ENCODE results near the gene KNSTRN. TPM values are rescaled to one million over a fixed set of nuclear protein-coding genes. Genes with fewer than 3 reads are reported as not detected.

KNSTRN gene
- polyA plus RNA-seq, 3 donors from 2014 or later, result 2.7 to 5.6 (median 2.8) TPM

DNA sequence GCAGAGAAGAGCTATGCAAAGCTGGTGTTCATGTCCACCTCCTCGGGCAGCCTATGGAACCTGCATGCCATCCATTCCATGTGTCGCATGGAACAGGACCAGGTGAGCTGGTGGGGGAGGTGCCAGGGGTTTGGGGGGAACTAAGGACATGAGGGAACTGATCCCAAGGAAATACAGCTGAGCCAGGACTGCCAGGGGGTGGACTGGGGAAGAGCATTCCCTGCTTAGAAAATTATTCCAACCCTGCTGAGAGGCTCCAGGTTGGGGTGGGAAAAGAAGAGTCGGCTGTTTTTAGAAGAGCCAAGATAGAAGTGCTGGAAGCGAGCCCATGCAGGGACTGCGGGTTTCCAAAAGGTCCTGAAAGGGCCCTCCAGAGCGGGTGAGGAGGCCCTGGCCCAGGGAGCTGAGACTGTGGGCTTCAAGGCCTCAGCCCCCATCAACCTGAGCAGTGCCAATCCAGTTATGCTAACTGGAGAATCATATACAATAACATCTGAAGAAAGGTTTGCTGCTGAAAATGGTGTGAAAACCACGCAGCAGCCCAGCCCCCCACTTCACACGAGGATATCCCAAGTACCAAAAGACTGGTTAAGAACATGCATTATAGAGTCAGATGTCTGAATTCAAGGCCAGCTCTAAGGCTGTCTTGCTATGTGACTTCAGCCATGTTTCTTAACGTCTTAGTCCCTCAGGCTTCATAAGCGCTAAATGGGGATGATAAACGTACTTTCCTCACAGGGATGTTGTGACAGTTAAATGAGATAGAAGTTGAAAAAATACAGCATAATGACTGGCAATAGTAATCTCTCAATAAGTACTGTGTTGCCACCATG, 16.7 kb upstream of the KNSTRN start:
- Mint-ChIP-seq H3K27ac (peak overlapping the region in 3 of 6 donors; percentile 7 to 40 (median 37)), H3K4me1 (peaks cover 32 to 40% of the 10 kb centered on the region in 2 donors), H3K4me3 (peak overlapping the region in 4 of 5 donors; percentile 49 to 67 (median 52)), H3K9me3 (no peaks in the 10 kb centered on the region), H3K36me3 (peaks cover 0 to 6% (median 4%) of the 10 kb centered on the region in 3 donors), H3K27me3 (ENCODE audit: low read depth in 3 of 3) (peaks cover 3 to 6% (median 6%) of the 10 kb centered on the region in 3 donors)
- no peak for DNase-seq

DNA sequence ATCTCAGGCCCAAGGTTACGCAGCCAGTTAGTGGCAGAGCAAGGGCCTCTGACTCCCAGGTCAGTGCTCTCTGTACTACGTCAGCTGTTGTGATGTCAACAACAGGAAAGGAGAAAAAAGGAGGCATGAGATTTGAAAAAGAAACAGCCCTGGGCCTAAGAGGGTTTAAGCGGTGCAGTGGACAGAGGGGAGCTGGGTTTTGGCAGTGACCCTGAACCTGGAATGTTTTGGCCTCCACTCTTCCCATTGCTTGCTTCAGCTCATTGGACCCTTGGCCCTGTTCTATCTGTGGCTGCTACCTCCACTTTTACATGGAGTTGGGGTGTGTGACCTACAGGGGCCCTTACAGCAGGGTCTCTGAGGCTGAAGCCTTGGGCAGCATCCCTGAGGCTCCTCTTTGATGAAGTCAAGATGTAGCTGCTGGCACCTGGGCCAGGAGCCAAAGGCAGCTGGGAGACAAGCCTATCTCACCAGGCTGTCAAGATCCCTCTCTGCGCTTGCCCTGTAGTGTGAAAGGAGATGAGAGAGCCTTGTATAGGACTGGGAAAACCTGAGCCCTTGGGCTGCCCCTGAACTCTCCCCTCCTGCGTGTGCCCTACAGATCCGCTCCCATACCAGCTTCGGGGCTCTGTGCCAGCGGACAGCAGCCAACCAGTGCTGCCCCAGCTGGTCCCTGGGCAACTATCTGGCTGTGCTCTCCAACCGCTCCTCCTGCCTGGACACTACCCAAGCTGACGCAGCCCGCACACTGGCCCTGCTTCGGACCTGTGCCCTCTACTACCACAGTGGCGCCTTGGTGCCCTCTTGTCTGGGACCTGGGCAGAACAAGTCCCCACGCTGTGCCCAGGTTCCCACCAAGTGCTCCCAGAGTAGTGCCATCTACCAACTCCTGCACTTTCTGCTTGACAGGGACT, 15.8 kb upstream of the KNSTRN start:
- peaks cover 3 to 6% (median 6%) of the 10 kb centered on the region in 3 donors for H3K27me3 Mint-ChIP-seq (ENCODE audit: low read depth in 3 of 3)
- H3K27ac Mint-ChIP-seq, result peak overlapping the region; percentile 87 to 94 (median 90)
- peak overlapping the region; percentile 82 to 87 (median 84) for H3K4me3 Mint-ChIP-seq
- no peaks in the 10 kb centered on the region for H3K9me3 Mint-ChIP-seq
- peaks cover 32 to 40% of the 10 kb centered on the region in 2 donors for H3K4me1 Mint-ChIP-seq
- H3K36me3 Mint-ChIP-seq, result peaks cover 0 to 6% (median 4%) of the 10 kb centered on the region in 3 donors
- DNase-seq, result no peak

DNA sequence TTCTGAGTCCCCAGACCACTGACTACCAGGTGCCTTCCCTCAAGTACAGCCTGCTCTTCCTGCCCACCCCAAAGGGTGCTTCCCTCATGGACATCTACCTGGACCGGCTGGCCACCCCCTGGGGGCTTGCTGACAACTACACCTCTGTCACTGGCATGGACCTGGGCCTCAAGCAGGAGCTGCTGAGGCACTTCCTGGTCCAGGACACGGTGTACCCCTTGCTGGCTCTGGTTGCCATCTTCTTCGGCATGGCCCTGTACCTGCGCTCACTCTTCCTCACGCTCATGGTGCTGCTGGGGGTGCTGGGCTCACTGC, 15.2 kb upstream of the KNSTRN start:
- DNase-seq, result no peak
- Mint-ChIP-seq H3K36me3 (peaks cover 0 to 4% (median 4%) of the 10 kb centered on the region in 3 donors), H3K4me1 (peaks cover 32 to 39% of the 10 kb centered on the region in 2 donors), H3K9me3 (no peaks in the 10 kb centered on the region), H3K4me3 (peak overlapping the region; percentile 82 to 87 (median 84)), H3K27me3 (ENCODE audit: low read depth in 3 of 3) (peaks cover 3 to 6% (median 6%) of the 10 kb centered on the region in 3 donors), H3K27ac (peak overlapping the region; percentile 87 to 94 (median 90))

DNA sequence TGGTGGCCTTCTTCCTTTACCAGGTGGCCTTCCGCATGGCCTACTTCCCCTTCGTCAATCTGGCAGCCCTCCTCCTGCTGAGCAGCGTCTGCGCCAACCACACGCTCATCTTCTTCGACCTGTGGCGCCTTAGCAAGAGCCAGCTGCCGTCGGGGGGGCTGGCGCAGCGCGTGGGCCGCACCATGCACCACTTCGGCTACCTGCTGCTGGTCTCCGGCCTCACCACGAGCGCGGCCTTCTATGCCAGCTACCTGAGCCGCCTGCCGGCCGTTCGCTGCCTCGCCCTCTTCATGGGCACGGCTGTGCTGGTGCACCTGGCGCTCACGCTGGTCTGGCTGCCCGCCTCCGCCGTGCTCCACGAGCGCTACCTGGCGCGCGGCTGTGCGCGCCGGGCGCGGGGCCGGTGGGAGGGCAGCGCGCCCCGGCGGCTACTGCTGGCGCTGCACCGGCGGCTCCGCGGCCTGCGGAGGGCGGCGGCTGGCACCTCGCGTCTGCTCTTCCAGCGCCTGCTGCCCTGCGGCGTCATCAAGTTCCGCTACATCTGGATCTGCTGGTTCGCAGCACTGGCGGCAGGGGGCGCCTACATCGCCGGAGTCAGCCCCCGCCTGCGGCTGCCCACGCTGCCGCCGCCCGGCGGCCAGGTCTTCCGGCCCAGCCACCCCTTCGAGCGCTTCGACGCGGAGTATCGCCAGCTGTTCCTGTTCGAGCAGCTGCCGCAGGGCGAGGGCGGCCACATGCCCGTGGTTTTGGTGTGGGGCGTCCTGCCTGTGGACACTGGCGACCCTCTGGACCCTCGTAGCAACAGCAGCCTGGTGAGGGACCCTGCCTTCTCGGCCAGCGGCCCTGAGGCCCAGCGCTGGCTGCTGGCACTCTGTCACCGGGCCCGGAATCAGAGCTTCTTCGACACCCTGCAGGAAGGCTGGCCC, 14.6 kb upstream of the KNSTRN start:
- peaks cover 32 to 34% of the 10 kb centered on the region in 2 donors for H3K4me1 Mint-ChIP-seq
- peak; percentile 92 to 94 (median 94) for DNase-seq
- peak overlapping the region; percentile 82 to 87 (median 84) for H3K4me3 Mint-ChIP-seq
- peak overlapping the region; percentile 87 to 94 (median 90) for H3K27ac Mint-ChIP-seq
- no peaks in the 10 kb centered on the region for H3K9me3 Mint-ChIP-seq
- peaks cover 3 to 6% (median 6%) of the 10 kb centered on the region in 3 donors for H3K27me3 Mint-ChIP-seq (ENCODE audit: low read depth in 3 of 3)
- no peaks in the 10 kb centered on the region for H3K36me3 Mint-ChIP-seq

DNA sequence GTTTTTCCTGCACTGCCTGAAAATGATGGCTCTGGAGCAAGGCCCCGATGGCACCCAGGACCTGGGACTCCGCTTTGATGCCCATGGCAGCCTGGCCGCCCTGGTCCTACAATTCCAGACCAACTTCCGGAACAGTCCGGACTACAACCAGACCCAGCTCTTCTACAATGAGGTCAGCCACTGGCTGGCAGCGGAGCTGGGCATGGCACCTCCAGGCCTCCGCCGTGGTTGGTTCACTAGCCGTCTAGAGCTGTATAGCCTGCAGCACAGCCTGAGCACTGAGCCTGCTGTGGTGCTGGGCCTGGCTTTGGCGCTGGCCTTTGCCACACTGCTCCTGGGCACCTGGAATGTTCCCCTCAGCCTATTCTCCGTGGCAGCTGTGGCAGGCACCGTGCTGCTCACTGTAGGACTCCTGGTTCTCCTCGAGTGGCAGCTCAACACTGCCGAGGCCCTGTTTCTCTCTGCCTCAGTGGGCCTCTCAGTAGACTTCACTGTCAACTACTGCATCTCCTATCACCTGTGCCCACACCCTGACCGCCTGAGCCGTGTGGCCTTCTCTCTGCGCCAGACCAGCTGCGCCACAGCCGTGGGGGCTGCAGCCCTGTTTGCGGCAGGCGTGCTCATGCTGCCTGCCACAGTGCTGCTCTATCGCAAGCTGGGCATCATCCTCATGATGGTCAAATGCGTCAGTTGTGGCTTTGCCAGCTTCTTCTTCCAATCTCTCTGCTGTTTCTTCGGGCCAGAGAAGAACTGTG, 13.6 kb upstream of the KNSTRN start:
- Mint-ChIP-seq H3K36me3 (no peaks in the 10 kb centered on the region), H3K27ac (peak overlapping the region; percentile 72 to 95 (median 86)), H3K9me3 (no peaks in the 10 kb centered on the region), H3K4me3 (peak overlapping the region in 4 of 5 donors; percentile 54 to 76 (median 66)), H3K27me3 (ENCODE audit: low read depth in 3 of 3) (peaks cover 3 to 6% (median 6%) of the 10 kb centered on the region in 3 donors), H3K4me1 (peaks cover 32 to 34% of the 10 kb centered on the region in 2 donors)
- DNase-seq, result no peak

DNA sequence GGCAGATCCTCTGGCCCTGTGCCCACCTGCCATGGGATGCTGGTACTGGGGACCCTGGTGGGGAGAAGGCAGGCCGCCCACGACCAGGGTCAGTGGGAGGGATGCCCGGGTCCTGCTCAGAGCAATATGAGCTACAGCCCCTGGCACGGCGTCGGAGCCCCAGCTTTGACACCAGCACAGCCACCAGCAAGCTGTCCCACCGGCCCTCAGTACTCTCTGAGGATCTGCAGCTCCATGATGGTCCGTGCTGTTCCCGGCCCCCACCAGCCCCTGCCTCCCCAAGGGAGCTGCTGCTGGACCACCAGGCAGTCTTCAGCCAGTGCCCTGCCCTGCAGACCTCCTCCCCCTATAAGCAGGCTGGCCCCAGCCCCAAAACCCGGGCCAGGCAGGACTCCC, 13.0 kb upstream of the KNSTRN start:
- Mint-ChIP-seq H3K27me3 (ENCODE audit: low read depth in 3 of 3) (peaks cover 3 to 6% (median 6%) of the 10 kb centered on the region in 3 donors), H3K9me3 (no peaks in the 10 kb centered on the region), H3K4me3 (peak overlapping the region in 2 of 5 donors; percentile 54 to 76), H3K36me3 (no peaks in the 10 kb centered on the region), H3K4me1 (peaks cover 32 to 34% of the 10 kb centered on the region in 2 donors), H3K27ac (peak overlapping the region; percentile 72 to 95 (median 86))
- no peak for DNase-seq

DNA sequence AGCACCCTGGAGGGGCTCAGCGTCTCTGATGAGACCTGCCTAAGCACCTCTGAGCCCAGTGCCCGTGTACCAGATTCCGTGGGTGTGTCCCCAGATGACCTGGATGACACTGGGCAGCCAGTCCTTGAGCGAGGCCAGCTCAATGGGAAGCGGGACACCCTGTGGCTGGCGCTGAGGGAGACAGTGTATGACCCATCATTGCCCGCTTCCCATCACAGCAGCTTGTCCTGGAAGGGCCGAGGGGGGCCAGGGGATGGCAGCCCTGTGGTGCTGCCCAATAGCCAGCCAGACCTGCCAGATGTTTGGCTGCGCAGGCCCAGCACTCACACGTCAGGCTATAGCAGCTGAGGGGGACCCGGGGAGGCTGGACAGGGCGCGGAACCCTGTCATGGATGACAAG, 12.6 kb upstream of the KNSTRN start:
- no peaks in the 10 kb centered on the region for H3K36me3 Mint-ChIP-seq
- H3K4me1 Mint-ChIP-seq, result peaks cover 32 to 34% of the 10 kb centered on the region in 2 donors
- H3K4me3 Mint-ChIP-seq, result no peak overlapping the region
- H3K27ac Mint-ChIP-seq, result no peak overlapping the region
- no peaks in the 10 kb centered on the region for H3K9me3 Mint-ChIP-seq
- DNase-seq, result no peak
- H3K27me3 Mint-ChIP-seq (ENCODE audit: low read depth in 3 of 3), result peaks cover 3 to 6% (median 6%) of the 10 kb centered on the region in 3 donors

DNA sequence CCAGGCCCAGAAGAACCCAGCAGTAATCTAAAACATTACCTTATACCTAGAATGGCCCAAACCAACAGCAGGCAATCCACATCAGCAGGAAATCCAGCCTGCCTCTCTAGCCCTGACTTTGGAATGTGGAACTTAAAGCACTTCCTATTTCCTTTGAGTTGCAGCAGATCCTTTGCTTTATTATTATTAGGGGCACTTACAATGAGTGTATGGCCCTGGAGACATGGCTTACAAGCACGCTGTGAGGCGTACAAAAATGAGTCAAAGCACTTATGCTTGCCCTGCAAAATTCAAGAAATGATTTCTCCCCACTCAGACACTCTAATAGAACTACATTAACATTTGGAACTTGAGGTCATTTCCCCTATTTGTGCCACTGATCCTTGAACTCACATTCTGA, 9.5 kb upstream of the KNSTRN start:
- no peak for DNase-seq
- no peaks in the 10 kb centered on the region for H3K9me3 Mint-ChIP-seq
- no peak overlapping the region for H3K4me3 Mint-ChIP-seq
- no peak overlapping the region for H3K27ac Mint-ChIP-seq
- peaks cover 0 to 5% (median 2%) of the 10 kb centered on the region in 3 donors for H3K27me3 Mint-ChIP-seq (ENCODE audit: low read depth in 3 of 3)
- H3K4me1 Mint-ChIP-seq, result peaks cover 4 to 5% of the 10 kb centered on the region in 2 donors
- no peaks in the 10 kb centered on the region for H3K36me3 Mint-ChIP-seq

DNA sequence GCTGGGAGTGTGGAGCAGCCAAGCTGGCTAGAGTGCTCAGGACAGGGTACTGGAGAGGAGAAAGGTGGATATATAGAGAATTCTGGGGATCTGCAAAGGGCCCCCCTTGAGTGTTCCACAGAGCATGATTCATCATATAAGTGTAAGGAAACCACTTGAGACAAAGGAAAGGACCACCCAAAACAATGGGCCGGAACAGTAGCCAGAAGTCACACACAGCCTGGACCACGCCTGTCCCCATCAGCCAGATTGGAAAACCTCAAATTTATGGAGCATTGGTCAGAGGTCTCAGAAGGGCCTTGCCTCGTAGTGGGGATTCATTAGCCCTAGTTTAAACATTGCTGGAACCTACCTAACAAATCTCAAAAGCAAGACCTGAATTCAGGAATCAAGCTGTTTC, 4.9 kb upstream of the KNSTRN start:
- H3K4me1 Mint-ChIP-seq, result peaks cover 2 to 3% of the 10 kb centered on the region in 2 donors
- peaks cover 0 to 5% (median 0%) of the 10 kb centered on the region in 3 donors for H3K27me3 Mint-ChIP-seq (ENCODE audit: low read depth in 3 of 3)
- H3K4me3 Mint-ChIP-seq, result no peak overlapping the region
- no peaks in the 10 kb centered on the region for H3K9me3 Mint-ChIP-seq
- no peak for DNase-seq
- H3K27ac Mint-ChIP-seq, result no peak overlapping the region
- H3K36me3 Mint-ChIP-seq, result no peaks in the 10 kb centered on the region

DNA sequence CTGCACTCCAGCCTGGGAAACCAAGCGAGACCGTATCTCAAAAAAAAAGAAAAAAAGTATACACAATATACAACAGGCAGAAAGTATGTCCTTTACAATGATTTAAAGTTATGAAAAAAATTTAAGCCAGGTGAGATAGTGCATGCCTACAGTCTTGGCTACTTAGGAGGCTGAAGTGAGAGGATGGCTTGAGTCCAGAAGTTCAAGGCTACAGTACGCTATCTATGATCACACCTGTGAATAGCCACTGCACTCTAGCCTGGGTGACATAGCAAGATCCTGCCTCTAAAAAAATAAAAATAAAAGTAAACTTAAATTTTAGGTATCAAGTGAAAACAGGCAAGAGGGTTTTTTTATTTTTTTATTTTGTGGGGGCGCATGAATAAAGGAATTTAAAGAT, 3.1 kb upstream of the KNSTRN start:
- no peak for DNase-seq
- Mint-ChIP-seq H3K4me3 (no peak overlapping the region), H3K9me3 (no peaks in the 10 kb centered on the region), H3K27ac (no peak overlapping the region), H3K4me1 (peaks cover 13 to 20% of the 10 kb centered on the region in 2 donors), H3K36me3 (no peaks in the 10 kb centered on the region), H3K27me3 (ENCODE audit: low read depth in 3 of 3) (peaks cover 0 to 5% (median 0%) of the 10 kb centered on the region in 3 donors)

DNA sequence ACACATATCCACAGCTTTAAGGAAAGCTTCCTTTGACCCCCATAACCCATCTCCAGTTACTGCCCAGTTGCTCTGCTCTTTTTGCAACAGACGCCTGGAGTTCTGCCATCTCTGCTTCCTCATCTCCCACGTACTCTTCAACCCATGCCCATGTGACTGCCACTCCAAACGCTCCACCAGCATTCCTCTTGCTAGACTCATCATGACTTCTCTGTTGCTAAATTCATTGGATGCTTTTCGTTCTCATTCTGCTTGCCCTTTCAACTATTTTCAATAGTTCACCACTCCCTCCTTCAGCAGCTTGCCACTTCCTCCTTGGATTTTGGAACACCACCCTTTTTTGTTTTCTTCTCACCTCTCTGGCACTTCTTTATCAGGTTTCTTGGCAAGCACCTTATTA, 2.7 kb upstream of the KNSTRN start:
- peaks cover 15 to 23% of the 10 kb centered on the region in 2 donors for H3K4me1 Mint-ChIP-seq
- H3K36me3 Mint-ChIP-seq, result no peaks in the 10 kb centered on the region
- no peak overlapping the region for H3K27ac Mint-ChIP-seq
- peaks cover 0 to 5% (median 0%) of the 10 kb centered on the region in 3 donors for H3K27me3 Mint-ChIP-seq (ENCODE audit: low read depth in 3 of 3)
- H3K9me3 Mint-ChIP-seq, result no peaks in the 10 kb centered on the region
- DNase-seq, result no peak
- no peak overlapping the region for H3K4me3 Mint-ChIP-seq

DNA sequence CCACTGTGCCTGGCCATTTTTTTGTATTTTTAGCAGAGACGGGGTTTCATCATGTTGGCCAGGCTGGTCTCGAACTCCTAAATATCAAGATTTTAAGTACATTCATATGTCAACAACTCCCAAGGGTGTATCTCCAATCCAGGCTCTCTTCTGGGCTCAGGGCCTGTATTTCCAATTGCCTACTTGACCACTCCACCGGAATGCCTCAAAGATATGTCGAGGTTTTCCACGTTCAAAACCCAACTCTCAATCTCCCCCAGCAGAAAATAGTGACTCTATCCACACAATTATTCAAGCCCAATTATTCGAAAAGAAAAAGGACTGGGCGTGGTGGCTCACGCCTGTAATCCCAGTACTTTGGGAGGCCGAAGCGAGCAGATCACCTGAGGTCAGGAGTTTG, 1.9 kb upstream of the KNSTRN start:
- no peak overlapping the region for H3K27ac Mint-ChIP-seq
- DNase-seq, result no peak
- peaks cover 0 to 5% (median 0%) of the 10 kb centered on the region in 3 donors for H3K27me3 Mint-ChIP-seq (ENCODE audit: low read depth in 3 of 3)
- H3K4me1 Mint-ChIP-seq, result peaks cover 15 to 23% of the 10 kb centered on the region in 2 donors
- no peak overlapping the region for H3K4me3 Mint-ChIP-seq
- no peaks in the 10 kb centered on the region for H3K9me3 Mint-ChIP-seq
- peaks cover 0 to 3% (median 0%) of the 10 kb centered on the region in 3 donors for H3K36me3 Mint-ChIP-seq
